ENCODE data around the gene RIPK4.

Gene RIPK4

DNA sequence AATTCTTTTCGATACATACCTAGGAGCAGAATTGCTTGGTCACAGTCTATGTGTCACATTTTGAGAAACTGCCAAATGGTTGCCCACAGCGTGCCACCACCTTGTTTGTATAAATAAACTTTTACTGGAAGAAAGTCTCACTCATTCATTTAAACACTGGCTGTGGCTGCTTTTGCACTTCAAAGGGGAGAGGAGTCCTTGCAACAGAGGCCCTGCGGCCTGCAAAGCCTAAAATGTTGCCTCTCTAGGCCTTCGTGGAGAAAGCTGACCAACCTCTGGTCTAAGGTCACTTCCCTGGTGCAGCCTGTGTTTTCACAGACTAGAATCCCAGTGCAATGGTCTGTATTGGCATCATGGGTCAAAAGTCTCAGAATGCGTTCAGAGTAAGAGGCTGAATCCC lies 8.3 kb downstream of the RIPK4 start:
- Histone ChIP-seq H3K27ac (ENCODE audit: low read depth, low read length) (no peak overlapping the region), H3K36me3 (ENCODE audit: control insufficient read depth in 5 of 5, insufficient read depth in 5 of 5, low read length in 5 of 5) (no peaks in the 10 kb centered on the region), H3K4me3 (ENCODE audit: low read depth in 1 of 5, low read length in 5 of 5) (no peak overlapping the region), H3K9ac (ENCODE audit: low read length in 5 of 5) (no peak overlapping the region), H3K9me3 (ENCODE audit: control insufficient read depth in 5 of 5, low read length in 5 of 5) (no peaks in the 10 kb centered on the region), H3K27me3 (ENCODE audit: control insufficient read depth in 5 of 5, insufficient read depth in 4 of 5, low read length in 5 of 5) (peaks cover 26 to 49% (median 42%) of the 10 kb centered on the region in 5 donors), H3K4me1 (ENCODE audit: control insufficient read depth in 5 of 5, insufficient read depth in 5 of 5, low read length in 5 of 5) (peaks cover 0 to 19% (median 15%) of the 10 kb centered on the region in 5 donors)

DNA sequence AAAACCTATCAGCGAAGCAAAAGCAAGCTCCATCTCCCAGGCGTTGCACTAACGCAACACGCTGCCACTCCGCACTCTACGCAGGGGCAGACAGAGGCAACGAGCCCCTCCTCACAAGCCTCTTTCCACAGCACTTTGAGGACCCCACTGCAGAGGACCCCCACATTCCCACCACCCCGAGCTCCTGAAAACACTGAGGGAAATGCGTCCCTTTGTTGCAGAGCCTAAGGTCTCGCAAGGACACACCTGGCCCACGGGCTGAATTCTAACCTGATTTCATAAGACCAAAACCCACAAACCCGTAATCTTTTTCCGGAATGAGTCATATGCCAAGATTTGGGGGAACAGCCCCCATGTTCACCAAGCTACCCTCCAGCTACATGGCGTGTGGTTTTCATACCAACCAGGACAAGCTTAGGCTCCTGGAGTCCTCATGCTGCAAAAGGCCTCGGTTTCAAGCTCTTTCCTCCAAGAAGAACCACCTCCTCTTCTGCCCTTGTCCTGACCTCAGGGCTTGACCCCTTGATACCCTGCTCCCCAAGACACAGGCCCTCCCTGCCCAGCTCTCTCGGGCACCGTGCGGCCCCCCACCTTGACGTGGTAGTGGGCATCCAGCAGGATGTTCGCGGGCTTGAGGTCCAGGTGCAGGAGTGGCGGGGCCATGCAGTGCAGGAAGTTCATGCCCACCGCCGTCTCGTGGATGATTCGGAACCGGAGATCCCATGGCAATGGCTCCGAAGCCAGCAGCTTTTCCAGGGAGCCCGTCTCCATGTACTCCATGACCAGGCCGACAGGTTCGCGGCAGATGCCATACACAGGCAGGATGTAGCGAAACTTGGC lies 10.7 kb downstream of the RIPK4 start:
- no peaks in the 10 kb centered on the region for H3K36me3 ChIP-seq (ENCODE audit: control insufficient read depth in 5 of 5, insufficient read depth in 5 of 5, low read length in 5 of 5)
- H3K4me3 ChIP-seq (ENCODE audit: low read depth in 1 of 5, low read length in 5 of 5): no peak overlapping the region
- H3K27ac ChIP-seq (ENCODE audit: low read depth, low read length): no peak overlapping the region
- H3K9me3 ChIP-seq (ENCODE audit: control insufficient read depth in 5 of 5, low read length in 5 of 5): no peaks in the 10 kb centered on the region
- H3K27me3 ChIP-seq (ENCODE audit: control insufficient read depth in 5 of 5, insufficient read depth in 4 of 5, low read length in 5 of 5): peaks cover 6 to 29% (median 27%) of the 10 kb centered on the region in 5 donors
- peaks cover 0 to 6% (median 4%) of the 10 kb centered on the region in 5 donors for H3K4me1 ChIP-seq (ENCODE audit: control insufficient read depth in 5 of 5, insufficient read depth in 5 of 5, low read length in 5 of 5)
- H3K9ac ChIP-seq (ENCODE audit: low read length in 5 of 5): no peak overlapping the region

DNA sequence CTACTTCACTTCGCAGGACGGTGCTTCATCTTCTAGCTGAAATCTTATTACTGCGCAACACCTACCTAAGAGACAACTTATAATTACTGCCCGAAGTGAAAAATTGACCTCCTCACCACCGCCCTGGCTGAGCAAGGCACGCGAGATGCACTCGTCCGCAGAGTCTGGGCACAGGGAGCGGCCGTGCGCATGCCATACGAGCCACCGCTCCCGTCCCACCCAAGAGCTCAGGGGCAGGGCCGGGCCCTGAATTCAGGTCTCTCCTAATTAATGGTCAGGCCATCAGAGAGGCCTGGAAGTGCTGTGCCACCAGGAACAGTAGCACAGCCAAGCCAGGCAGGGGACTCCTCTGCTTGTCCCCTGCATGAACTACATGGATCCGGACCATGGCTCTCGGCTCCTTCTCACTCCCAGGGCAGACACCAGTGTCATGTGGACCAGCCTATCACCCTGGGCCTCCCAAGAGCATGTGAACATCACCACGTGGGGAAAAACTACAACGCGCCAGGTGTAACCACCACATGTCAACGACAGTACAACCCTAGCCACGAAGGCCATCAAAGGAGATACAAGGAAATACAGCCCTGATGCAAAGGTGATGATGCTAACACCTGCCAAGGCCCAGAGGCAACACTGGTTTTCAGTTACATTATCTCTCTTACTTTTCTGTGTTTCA lies 11.5 kb downstream of the RIPK4 start:
- H3K4me1 ChIP-seq (ENCODE audit: control insufficient read depth in 5 of 5, insufficient read depth in 5 of 5, low read length in 5 of 5): no peaks in the 10 kb centered on the region

DNA sequence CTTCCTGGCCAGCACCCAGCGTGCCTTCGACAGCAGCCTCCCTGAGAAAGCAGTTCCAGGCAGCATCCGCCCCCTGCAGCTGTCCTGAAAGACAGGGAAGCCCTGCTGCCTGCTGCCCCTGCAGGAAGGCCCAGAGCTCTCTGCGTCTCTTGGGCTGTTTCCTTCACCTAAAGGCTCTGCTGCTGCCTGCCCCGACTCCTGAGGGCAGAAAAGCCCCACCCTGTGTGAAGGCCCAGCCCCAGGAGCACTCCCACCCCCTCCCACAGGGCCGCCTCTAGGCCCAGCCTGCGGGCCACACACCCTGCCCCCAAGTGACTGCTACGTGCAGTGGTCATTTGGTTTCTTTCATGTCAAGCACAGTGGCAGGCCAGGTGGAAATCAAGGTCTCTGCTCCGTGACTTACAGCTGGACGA lies 12.4 kb downstream of the RIPK4 start:
- Histone ChIP-seq H3K4me1 (ENCODE audit: control insufficient read depth in 5 of 5, insufficient read depth in 5 of 5, low read length in 5 of 5) (no peaks in the 10 kb centered on the region), H3K9me3 (ENCODE audit: control insufficient read depth in 5 of 5, low read length in 5 of 5) (no peaks in the 10 kb centered on the region), H3K36me3 (ENCODE audit: control insufficient read depth in 5 of 5, insufficient read depth in 5 of 5, low read length in 5 of 5) (no peaks in the 10 kb centered on the region), H3K9ac (ENCODE audit: low read length in 5 of 5) (no peak overlapping the region), H3K4me3 (ENCODE audit: low read depth in 1 of 5, low read length in 5 of 5) (no peak overlapping the region), H3K27me3 (ENCODE audit: control insufficient read depth in 5 of 5, insufficient read depth in 4 of 5, low read length in 5 of 5) (peaks cover 0 to 15% (median 13%) of the 10 kb centered on the region in 5 donors), H3K27ac (ENCODE audit: low read depth, low read length) (no peak overlapping the region)

More for the DNA sequence above, 11.5 kb downstream of the RIPK4 start:
- Histone ChIP-seq H3K27me3 (ENCODE audit: control insufficient read depth in 5 of 5, insufficient read depth in 4 of 5, low read length in 5 of 5) (peaks cover 1 to 21% (median 20%) of the 10 kb centered on the region in 5 donors), H3K9ac (ENCODE audit: low read length in 5 of 5) (no peak overlapping the region), H3K9me3 (ENCODE audit: control insufficient read depth in 5 of 5, low read length in 5 of 5) (no peaks in the 10 kb centered on the region), H3K27ac (ENCODE audit: low read depth, low read length) (no peak overlapping the region), H3K4me3 (ENCODE audit: low read depth in 1 of 5, low read length in 5 of 5) (no peak overlapping the region), H3K36me3 (ENCODE audit: control insufficient read depth in 5 of 5, insufficient read depth in 5 of 5, low read length in 5 of 5) (no peaks in the 10 kb centered on the region)

DNA sequence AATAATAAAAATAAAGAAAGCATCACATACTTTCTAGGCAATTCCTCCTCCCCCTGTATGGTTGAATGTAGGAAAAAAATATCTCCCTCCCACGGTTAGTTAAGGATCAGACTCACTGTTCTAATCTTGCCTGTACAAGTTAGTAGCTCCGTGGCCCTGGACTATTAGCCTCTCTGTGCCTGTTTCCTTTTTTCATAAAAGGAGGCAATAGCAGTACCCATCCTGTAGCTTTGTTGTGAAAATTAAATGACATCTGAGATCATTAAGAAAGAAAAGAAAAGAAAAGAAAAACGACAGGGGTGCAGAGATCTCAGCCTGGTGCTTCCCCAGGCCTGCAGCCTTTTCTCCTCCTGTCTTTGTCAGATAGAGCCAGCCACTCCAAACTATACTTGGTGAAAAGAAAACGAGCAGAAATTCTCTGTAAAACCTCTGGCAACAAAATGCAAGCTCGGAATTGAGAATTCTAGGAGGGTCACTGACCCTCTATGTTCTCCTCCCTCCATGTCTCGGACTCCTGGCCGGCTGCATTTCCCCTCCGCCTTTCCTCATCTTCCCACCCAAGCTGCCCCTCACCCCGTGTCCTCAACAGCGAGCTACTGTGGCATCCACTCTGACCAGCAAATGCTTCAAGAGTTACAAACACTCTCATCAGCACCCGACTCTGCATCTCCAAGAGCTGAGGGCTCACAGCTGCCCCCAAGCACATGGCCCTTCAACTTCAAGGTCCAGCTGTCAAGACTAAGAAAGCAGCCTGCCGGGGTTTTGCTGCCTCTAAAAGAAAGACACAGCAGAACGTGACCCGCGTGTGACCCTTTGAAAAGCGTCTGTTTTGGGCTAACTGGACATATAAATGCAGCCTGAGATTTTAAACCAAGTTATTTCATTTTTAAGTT lies 13.6 kb downstream of the RIPK4 start:
- peaks cover 0 to 20% (median 16%) of the 10 kb centered on the region in 5 donors for H3K27me3 ChIP-seq (ENCODE audit: control insufficient read depth in 5 of 5, insufficient read depth in 4 of 5, low read length in 5 of 5)
- no peaks in the 10 kb centered on the region for H3K4me1 ChIP-seq (ENCODE audit: control insufficient read depth in 5 of 5, insufficient read depth in 5 of 5, low read length in 5 of 5)
- H3K4me3 ChIP-seq (ENCODE audit: low read depth in 1 of 5, low read length in 5 of 5): no peak overlapping the region
- H3K9ac ChIP-seq (ENCODE audit: low read length in 5 of 5): no peak overlapping the region
- H3K9me3 ChIP-seq (ENCODE audit: control insufficient read depth in 5 of 5, low read length in 5 of 5): no peaks in the 10 kb centered on the region
- no peak overlapping the region for H3K27ac ChIP-seq (ENCODE audit: low read depth, low read length)
- H3K36me3 ChIP-seq (ENCODE audit: control insufficient read depth in 5 of 5, insufficient read depth in 5 of 5, low read length in 5 of 5): no peaks in the 10 kb centered on the region

DNA sequence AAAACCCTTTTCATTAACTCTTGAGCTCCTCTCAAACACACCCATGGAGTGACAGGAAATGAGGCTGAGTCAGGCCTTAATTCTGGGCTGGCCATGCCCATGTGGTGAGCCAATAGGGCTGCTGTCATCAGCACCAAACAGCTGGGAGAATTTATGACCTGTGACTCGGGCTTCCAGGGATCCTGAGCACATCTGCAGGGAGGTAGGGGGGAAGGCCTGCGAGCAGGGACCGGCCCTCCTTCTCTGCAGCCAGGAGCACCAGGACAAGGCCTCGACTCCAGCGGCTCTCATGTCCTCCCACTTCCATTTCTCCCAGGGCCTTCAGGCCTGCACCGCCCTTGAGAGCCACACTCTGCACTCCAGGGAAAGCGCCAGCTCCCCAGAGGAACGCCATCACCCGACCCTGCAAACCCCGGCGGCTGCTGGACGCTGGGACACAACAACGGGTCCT lies 14.6 kb downstream of the RIPK4 start:
- H3K9me3 ChIP-seq (ENCODE audit: control insufficient read depth in 5 of 5, low read length in 5 of 5): no peaks in the 10 kb centered on the region
- no peak overlapping the region for H3K27ac ChIP-seq (ENCODE audit: low read depth, low read length)
- H3K36me3 ChIP-seq (ENCODE audit: control insufficient read depth in 5 of 5, insufficient read depth in 5 of 5, low read length in 5 of 5): no peaks in the 10 kb centered on the region
- H3K4me1 ChIP-seq (ENCODE audit: control insufficient read depth in 5 of 5, insufficient read depth in 5 of 5, low read length in 5 of 5): no peaks in the 10 kb centered on the region
- no peak overlapping the region for H3K9ac ChIP-seq (ENCODE audit: low read length in 5 of 5)
- H3K27me3 ChIP-seq (ENCODE audit: control insufficient read depth in 5 of 5, insufficient read depth in 4 of 5, low read length in 5 of 5): peaks cover 0 to 21% (median 18%) of the 10 kb centered on the region in 5 donors
- H3K4me3 ChIP-seq (ENCODE audit: low read depth in 1 of 5, low read length in 5 of 5): no peak overlapping the region

DNA sequence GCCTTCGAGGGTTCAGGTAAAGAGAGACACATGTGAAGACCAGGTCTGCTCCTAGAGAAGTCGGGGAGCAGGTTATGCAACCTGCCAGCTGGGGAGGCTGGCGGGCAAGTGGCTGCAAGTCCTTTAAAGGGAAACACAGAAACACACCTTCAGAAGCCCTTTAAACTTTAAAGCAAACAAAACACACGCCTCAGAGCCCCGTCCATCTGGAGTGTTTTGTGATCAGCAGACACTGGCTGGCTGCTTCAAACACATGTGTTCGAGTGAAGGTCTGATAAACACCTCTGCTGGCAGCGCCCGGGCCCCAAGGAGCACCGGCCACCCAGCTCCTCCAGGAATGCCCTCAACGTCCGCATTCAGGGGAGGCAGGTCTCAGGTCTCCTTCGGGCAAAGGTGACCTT lies 15.2 kb downstream of the RIPK4 start:
- H3K36me3 ChIP-seq (ENCODE audit: control insufficient read depth in 5 of 5, insufficient read depth in 5 of 5, low read length in 5 of 5): no peaks in the 10 kb centered on the region
- H3K27me3 ChIP-seq (ENCODE audit: control insufficient read depth in 5 of 5, insufficient read depth in 4 of 5, low read length in 5 of 5): peaks cover 0 to 21% (median 17%) of the 10 kb centered on the region in 5 donors
- H3K4me3 ChIP-seq (ENCODE audit: low read depth in 1 of 5, low read length in 5 of 5): no peak overlapping the region
- H3K9me3 ChIP-seq (ENCODE audit: control insufficient read depth in 5 of 5, low read length in 5 of 5): no peaks in the 10 kb centered on the region
- H3K4me1 ChIP-seq (ENCODE audit: control insufficient read depth in 5 of 5, insufficient read depth in 5 of 5, low read length in 5 of 5): no peaks in the 10 kb centered on the region
- H3K27ac ChIP-seq (ENCODE audit: low read depth, low read length): no peak overlapping the region
- no peak overlapping the region for H3K9ac ChIP-seq (ENCODE audit: low read length in 5 of 5)

DNA sequence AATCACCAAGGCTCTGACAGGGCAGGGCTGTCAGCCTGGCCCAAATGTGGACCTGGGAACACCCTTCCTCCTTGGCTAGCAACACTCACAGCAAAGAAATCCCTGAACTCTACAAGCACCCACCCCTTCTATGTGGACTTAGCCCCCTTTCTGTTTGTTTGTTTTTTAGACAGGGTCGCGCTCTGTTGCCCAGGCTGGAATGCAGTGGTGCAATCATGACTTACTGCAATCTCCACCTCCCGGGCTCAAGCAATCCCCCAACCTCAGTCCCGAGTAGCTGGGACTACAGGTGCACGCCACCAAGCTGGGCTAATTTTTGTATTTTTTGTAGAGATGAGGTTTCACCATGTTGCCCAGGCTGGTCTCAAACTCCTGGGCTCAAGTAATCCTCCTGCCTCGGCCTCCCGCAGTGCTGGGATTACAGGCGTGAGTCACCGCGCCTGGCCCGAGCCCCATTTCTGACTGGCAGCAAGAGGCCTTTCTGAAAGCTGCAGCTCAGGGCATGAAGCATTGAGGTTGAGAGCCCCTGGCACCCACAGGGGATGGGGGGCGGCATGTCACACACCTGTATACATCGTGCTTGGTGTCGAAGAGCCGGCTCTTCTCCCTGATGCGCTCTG lies 16.2 kb downstream of the RIPK4 start:
- no peaks in the 10 kb centered on the region for H3K9me3 ChIP-seq (ENCODE audit: control insufficient read depth in 5 of 5, low read length in 5 of 5)
- H3K9ac ChIP-seq (ENCODE audit: low read length in 5 of 5): no peak overlapping the region
- H3K4me3 ChIP-seq (ENCODE audit: low read depth in 1 of 5, low read length in 5 of 5): no peak overlapping the region
- H3K27me3 ChIP-seq (ENCODE audit: control insufficient read depth in 5 of 5, insufficient read depth in 4 of 5, low read length in 5 of 5): peaks cover 0 to 25% (median 18%) of the 10 kb centered on the region in 5 donors
- H3K4me1 ChIP-seq (ENCODE audit: control insufficient read depth in 5 of 5, insufficient read depth in 5 of 5, low read length in 5 of 5): no peaks in the 10 kb centered on the region
- H3K27ac ChIP-seq (ENCODE audit: low read depth, low read length): no peak overlapping the region
- H3K36me3 ChIP-seq (ENCODE audit: control insufficient read depth in 5 of 5, insufficient read depth in 5 of 5, low read length in 5 of 5): no peaks in the 10 kb centered on the region

DNA sequence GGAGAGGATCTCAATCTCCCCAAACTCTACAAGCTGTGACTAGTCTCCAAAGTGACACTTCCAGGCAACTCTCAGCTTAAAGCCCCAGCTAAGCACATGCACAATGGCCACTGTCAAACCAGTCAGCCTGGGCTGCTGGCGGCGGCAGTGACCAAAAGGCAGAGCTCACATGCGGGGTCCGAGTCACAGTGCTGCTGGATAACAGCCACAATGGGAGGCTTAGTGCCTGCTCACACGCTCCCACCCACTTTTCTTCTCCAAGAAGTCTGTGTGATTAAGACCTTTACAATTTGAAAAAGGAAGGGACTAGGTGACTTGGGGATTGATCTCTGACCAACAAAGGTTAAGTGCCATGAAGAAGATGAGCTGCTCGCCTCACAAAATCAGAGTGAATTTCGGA lies 16.8 kb downstream of the RIPK4 start:
- Histone ChIP-seq H3K9ac (ENCODE audit: low read length in 5 of 5) (no peak overlapping the region), H3K27ac (ENCODE audit: low read depth, low read length) (no peak overlapping the region), H3K4me1 (ENCODE audit: control insufficient read depth in 5 of 5, insufficient read depth in 5 of 5, low read length in 5 of 5) (no peaks in the 10 kb centered on the region), H3K4me3 (ENCODE audit: low read depth in 1 of 5, low read length in 5 of 5) (no peak overlapping the region), H3K36me3 (ENCODE audit: control insufficient read depth in 5 of 5, insufficient read depth in 5 of 5, low read length in 5 of 5) (no peaks in the 10 kb centered on the region), H3K9me3 (ENCODE audit: control insufficient read depth in 5 of 5, low read length in 5 of 5) (no peaks in the 10 kb centered on the region), H3K27me3 (ENCODE audit: control insufficient read depth in 5 of 5, insufficient read depth in 4 of 5, low read length in 5 of 5) (peaks cover 0 to 22% (median 21%) of the 10 kb centered on the region in 5 donors)

Measured in subcutaneous abdominal adipose tissue (tissue), 5 donors.